ENCODE data around the gene EXOG. TPM values are rescaled to one million over a fixed set of nuclear protein-coding genes. Genes with fewer than 3 reads are reported as not detected.

Gene EXOG
- polyA plus RNA-seq, 3 donors = 1.6 to 5.4 (median 2.4) TPM

DNA sequence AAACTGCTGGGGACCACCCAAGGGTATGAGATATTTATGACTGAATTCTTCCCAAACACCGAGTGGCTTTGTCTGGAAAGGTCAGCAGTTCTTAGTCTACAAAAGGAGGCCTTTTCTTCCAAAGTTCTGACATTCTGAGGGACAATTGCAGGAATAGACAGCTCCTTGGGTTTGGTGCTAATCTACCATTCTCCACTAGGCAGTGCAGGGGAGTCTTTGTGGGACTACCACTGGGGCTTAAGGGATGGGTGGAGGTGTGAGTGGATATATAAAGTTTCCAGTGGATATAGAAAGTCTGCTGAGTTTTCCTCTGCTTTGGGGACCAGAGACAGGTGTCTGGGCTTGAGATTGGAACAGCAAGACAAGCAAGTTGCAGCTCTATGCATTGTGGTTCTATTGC is 62.7 kb downstream of the EXOG start:
- Mint-ChIP-seq H3K36me3 (no peaks in the 10 kb centered on the region), H3K4me1 (no peaks in the 10 kb centered on the region), H3K4me3 (no peak overlapping the region), H3K9me3 (peaks cover 2 to 8% (median 6%) of the 10 kb centered on the region in 7 donors), H3K27me3 (ENCODE audit: low read depth in 3 of 3) (peaks cover 8 to 9% (median 9%) of the 10 kb centered on the region in 3 donors), H3K27ac (no peak overlapping the region)
- Histone ChIP-seq H3K27ac (ENCODE audit: low read depth in 1 of 2, low read length in 2 of 2) (no peak overlapping the region), H3K36me3 (replicated peaks in 1 of 2; ENCODE audit: control insufficient read depth in 1 of 2, insufficient read depth in 2 of 2, low read length in 2 of 2) (no peaks in the 10 kb centered on the region), H3K9me3 (replicated peaks in 1 of 2; ENCODE audit: control insufficient read depth in 1 of 2, insufficient read depth in 1 of 2, low read length in 2 of 2) (peaks cover 0 to 3% of the 10 kb centered on the region in 2 donors), H3K4me2 (replicated peaks; ENCODE audit: extremely low read depth, low read length, poor library complexity, severe bottlenecking) (no peak overlapping the region), H3K79me2 (ENCODE audit: insufficient read depth, low read length) (no peaks in the 10 kb centered on the region), H3K27me3 (ENCODE audit: control insufficient read depth in 2 of 2, insufficient read depth in 2 of 2, low read length in 2 of 2) (no peaks in the 10 kb centered on the region), H3K4me1 (ENCODE audit: control insufficient read depth in 1 of 2, insufficient read depth in 2 of 2, low read length in 2 of 2) (no peaks in the 10 kb centered on the region), H2AFZ (ENCODE audit: insufficient read depth, low read depth, low read length, poor library complexity, severe bottlenecking) (no peak overlapping the region), H3K4me3 (replicated peaks in 1 of 3; ENCODE audit: low read depth in 2 of 3, low read length in 3 of 3) (no peak overlapping the region), H4K20me1 (ENCODE audit: insufficient read depth, low read length) (no peaks in the 10 kb centered on the region), H3K9ac (ENCODE audit: insufficient read depth, low read length, poor library complexity, severe bottlenecking) (no peak overlapping the region)
- DNase-seq = no peak
- intact Hi-C loops (cut with micrococcal nuclease) = no loop called here
- WGBS (ENCODE audit: insufficient coverage) = no CpG with 5 or more reads among the region's 1 CpG
- TF ChIP-seq, protein P1, sequence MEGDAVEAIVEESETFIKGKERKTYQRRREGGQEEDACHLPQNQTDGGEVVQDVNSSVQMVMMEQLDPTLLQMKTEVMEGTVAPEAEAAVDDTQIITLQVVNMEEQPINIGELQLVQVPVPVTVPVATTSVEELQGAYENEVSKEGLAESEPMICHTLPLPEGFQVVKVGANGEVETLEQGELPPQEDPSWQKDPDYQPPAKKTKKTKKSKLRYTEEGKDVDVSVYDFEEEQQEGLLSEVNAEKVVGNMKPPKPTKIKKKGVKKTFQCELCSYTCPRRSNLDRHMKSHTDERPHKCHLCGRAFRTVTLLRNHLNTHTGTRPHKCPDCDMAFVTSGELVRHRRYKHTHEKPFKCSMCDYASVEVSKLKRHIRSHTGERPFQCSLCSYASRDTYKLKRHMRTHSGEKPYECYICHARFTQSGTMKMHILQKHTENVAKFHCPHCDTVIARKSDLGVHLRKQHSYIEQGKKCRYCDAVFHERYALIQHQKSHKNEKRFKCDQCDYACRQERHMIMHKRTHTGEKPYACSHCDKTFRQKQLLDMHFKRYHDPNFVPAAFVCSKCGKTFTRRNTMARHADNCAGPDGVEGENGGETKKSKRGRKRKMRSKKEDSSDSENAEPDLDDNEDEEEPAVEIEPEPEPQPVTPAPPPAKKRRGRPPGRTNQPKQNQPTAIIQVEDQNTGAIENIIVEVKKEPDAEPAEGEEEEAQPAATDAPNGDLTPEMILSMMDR (IDR thresholded peaks at IDR 0.05) = no peak

DNA sequence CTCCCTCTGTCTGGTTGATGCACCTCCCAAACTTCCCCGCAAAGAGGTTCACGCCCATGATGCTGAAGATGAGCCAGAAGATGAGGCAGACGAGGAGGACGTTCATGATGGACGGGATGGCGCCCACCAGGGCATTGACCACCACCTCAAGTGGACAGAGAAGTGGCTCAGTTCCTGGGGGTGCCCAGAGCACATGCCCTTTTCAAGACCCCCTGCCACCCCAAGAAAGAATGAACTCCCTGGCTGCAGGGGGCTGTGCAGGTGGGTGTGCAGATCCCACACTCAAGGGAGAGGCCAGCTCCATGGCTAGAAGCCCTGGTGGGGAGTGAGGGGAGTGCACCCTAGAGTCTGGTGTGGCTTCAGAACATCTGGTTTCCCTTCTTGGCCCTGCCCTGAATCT is 64.1 kb downstream of the EXOG start:
- no peak overlapping the region for H3K4me3 Mint-ChIP-seq
- H2AFZ ChIP-seq (ENCODE audit: insufficient read depth, low read depth, low read length, poor library complexity, severe bottlenecking) = no peak overlapping the region
- peaks cover 7 to 9% (median 8%) of the 10 kb centered on the region in 3 donors for H3K27me3 Mint-ChIP-seq (ENCODE audit: low read depth in 3 of 3)
- no peaks in the 10 kb centered on the region for H3K36me3 ChIP-seq (replicated peaks in 1 of 2; ENCODE audit: control insufficient read depth in 1 of 2, insufficient read depth in 2 of 2, low read length in 2 of 2)
- no peaks in the 10 kb centered on the region for H3K36me3 Mint-ChIP-seq
- no peak overlapping the region for H3K27ac ChIP-seq (ENCODE audit: low read depth in 1 of 2, low read length in 2 of 2)
- H3K4me2 ChIP-seq (replicated peaks; ENCODE audit: extremely low read depth, low read length, poor library complexity, severe bottlenecking) = no peak overlapping the region
- no peaks in the 10 kb centered on the region for H3K4me1 Mint-ChIP-seq
- no peak overlapping the region for H3K9ac ChIP-seq (ENCODE audit: insufficient read depth, low read length, poor library complexity, severe bottlenecking)
- H3K79me2 ChIP-seq (ENCODE audit: insufficient read depth, low read length) = no peaks in the 10 kb centered on the region
- H3K4me1 ChIP-seq (ENCODE audit: control insufficient read depth in 1 of 2, insufficient read depth in 2 of 2, low read length in 2 of 2) = no peaks in the 10 kb centered on the region
- 98% methylated on average over 6 of the region's 6 CpGs for WGBS (ENCODE audit: insufficient coverage)
- H4K20me1 ChIP-seq (ENCODE audit: insufficient read depth, low read length) = no peaks in the 10 kb centered on the region
- H3K27me3 ChIP-seq (ENCODE audit: control insufficient read depth in 2 of 2, insufficient read depth in 2 of 2, low read length in 2 of 2) = no peaks in the 10 kb centered on the region
- H3K9me3 Mint-ChIP-seq = peaks cover 0 to 4% (median 2%) of the 10 kb centered on the region in 7 donors
- TF ChIP-seq, protein P1 (IDR thresholded peaks at IDR 0.05) = no peak
- no peak overlapping the region for H3K27ac Mint-ChIP-seq
- no peaks in the 10 kb centered on the region for H3K9me3 ChIP-seq (replicated peaks in 1 of 2; ENCODE audit: control insufficient read depth in 1 of 2, insufficient read depth in 1 of 2, low read length in 2 of 2)
- no peak overlapping the region for H3K4me3 ChIP-seq (replicated peaks in 1 of 3; ENCODE audit: low read depth in 2 of 3, low read length in 3 of 3)
- no peak for DNase-seq
- intact Hi-C loops (cut with micrococcal nuclease) = no loop called here
